Gastrocnemius medialis (tissue), 4 donors: ENCODE results near the gene CAMK2D.

Experiments used
- CTCF ChIP-seq, 5 experiments: fragments of 450-650 bp in 3 of 5; fragments of 200-600 bp in 2 of 5; sonication (generic) in 2 of 5; IDR thresholded peaks in 4 of 5; conservative IDR thresholded peaks in 1 of 5; 1 replicate in 4 of 5; 2 replicates in 1 of 5; pipeline ENCODE4 v1.5.1; 2016 to 2019; ENCODE audit warnings: antibody characterized with exemption in 5 of 5, mild to moderate bottlenecking in 3 of 5, moderate library complexity in 3 of 5
- POLR2A ChIP-seq, 2 donors: fragments of 450-650 bp; IDR thresholded peaks; one replicate each; pipeline ENCODE4 v1.6.1; 2017; ENCODE audit warnings: antibody characterized with exemption in 2 of 2, mild to moderate bottlenecking in 2 of 2, moderate library complexity in 2 of 2

- no peak for TF ChIP-seq CTCF (IDR thresholded peaks at IDR 0.05 in 4 of 5, conservative IDR thresholded peaks at IDR 0.05 in 1 of 5)
- no peak for TF ChIP-seq POLR2A (IDR thresholded peaks at IDR 0.05)
These were observed 314.5 kb downstream of the CAMK2D start for GRCh38 chr4:113447061-113447460.
